ENCODE results near the gene SPPL3. TPM values are rescaled to one million over a fixed set of nuclear protein-coding genes. Genes with fewer than 3 reads are reported as not detected.
A peak's percentile ranks its signal among the peaks of the same experiment; 100 is the strongest.

Gene SPPL3
- total RNA-seq, 1 donor from 2014 or later: 48.9 TPM

- TF ChIP-seq, protein P1, sequence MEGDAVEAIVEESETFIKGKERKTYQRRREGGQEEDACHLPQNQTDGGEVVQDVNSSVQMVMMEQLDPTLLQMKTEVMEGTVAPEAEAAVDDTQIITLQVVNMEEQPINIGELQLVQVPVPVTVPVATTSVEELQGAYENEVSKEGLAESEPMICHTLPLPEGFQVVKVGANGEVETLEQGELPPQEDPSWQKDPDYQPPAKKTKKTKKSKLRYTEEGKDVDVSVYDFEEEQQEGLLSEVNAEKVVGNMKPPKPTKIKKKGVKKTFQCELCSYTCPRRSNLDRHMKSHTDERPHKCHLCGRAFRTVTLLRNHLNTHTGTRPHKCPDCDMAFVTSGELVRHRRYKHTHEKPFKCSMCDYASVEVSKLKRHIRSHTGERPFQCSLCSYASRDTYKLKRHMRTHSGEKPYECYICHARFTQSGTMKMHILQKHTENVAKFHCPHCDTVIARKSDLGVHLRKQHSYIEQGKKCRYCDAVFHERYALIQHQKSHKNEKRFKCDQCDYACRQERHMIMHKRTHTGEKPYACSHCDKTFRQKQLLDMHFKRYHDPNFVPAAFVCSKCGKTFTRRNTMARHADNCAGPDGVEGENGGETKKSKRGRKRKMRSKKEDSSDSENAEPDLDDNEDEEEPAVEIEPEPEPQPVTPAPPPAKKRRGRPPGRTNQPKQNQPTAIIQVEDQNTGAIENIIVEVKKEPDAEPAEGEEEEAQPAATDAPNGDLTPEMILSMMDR (IDR thresholded peaks at IDR 0.05): no peak
- no peak for TF ChIP-seq POLR2AphosphoS5 (IDR thresholded peaks at IDR 0.05; ENCODE audit: insufficient read depth in 1 of 2, low read depth in 1 of 2)
- TF ChIP-seq POLR2A (IDR thresholded peaks at IDR 0.05): no peak
- no peak overlapping the region for H3K4me3 ChIP-seq
- DNase-seq (ENCODE audit: extremely low spot score in 2 of 2): no peak
- peaks cover 8% of the 10 kb centered on the region for H3K4me1 ChIP-seq
- no peak overlapping the region for H3K27ac ChIP-seq
- no peaks in the 10 kb centered on the region for H3K27me3 ChIP-seq
- H3K36me3 ChIP-seq: no peaks in the 10 kb centered on the region
- H3K9me3 ChIP-seq: no peaks in the 10 kb centered on the region
- intact Hi-C loops (cut with DNase I): no loop called here
Observed at GRCh38 chr12:120921637-120922036, 17.5 kb upstream of the SPPL3 start.

DNA sequence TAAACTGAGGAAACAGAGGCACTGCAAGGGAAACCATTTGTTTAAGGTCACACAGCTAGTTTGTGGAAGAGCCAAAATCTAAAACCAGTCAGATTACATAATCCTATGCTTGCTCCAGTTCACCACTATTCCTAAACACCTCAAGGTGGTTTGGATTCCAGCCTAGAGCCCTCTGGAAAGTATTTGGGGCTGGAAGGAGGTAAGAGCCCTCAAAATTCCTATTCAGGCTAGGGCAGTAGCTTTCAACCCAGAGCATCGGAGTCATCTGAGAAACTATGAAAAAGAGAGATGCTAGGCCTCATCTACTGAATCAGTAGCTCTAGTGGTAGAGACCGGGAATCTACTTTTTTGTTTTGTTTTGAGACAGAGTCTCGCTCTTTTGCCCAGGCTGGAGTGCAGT is 16.0 kb upstream of the SPPL3 start:
- Histone ChIP-seq H3K4me3 (no peak overlapping the region), H3K27me3 (no peaks in the 10 kb centered on the region), H3K4me1 (peaks cover 4% of the 10 kb centered on the region), H3K36me3 (no peaks in the 10 kb centered on the region), H3K9me3 (no peaks in the 10 kb centered on the region), H3K27ac (no peak overlapping the region)
- DNase-seq (ENCODE audit: extremely low spot score in 2 of 2): no peak
- no peak for TF ChIP-seq POLR2AphosphoS5 (IDR thresholded peaks at IDR 0.05; ENCODE audit: insufficient read depth in 1 of 2, low read depth in 1 of 2)
- no peak for TF ChIP-seq POLR2A (IDR thresholded peaks at IDR 0.05)
- TF ChIP-seq, protein P1 (IDR thresholded peaks at IDR 0.05): no peak
- intact Hi-C loops (cut with DNase I): no loop called here

GRCh38 chr12:120917748-120918147 is 13.6 kb upstream of the SPPL3 start:
- no peaks in the 10 kb centered on the region for H3K9me3 ChIP-seq
- no peaks in the 10 kb centered on the region for H3K4me1 ChIP-seq
- no peak for DNase-seq (ENCODE audit: extremely low spot score in 2 of 2)
- no peaks in the 10 kb centered on the region for H3K36me3 ChIP-seq
- H3K27ac ChIP-seq: no peak overlapping the region
- intact Hi-C loops (cut with DNase I): no loop called here
- H3K4me3 ChIP-seq: no peak overlapping the region
- H3K27me3 ChIP-seq: no peaks in the 10 kb centered on the region
- TF ChIP-seq POLR2AphosphoS5 (IDR thresholded peaks at IDR 0.05; ENCODE audit: insufficient read depth in 1 of 2, low read depth in 1 of 2): no peak
- TF ChIP-seq POLR2A (IDR thresholded peaks at IDR 0.05): no peak
- TF ChIP-seq, protein P1 (IDR thresholded peaks at IDR 0.05): no peak

DNA sequence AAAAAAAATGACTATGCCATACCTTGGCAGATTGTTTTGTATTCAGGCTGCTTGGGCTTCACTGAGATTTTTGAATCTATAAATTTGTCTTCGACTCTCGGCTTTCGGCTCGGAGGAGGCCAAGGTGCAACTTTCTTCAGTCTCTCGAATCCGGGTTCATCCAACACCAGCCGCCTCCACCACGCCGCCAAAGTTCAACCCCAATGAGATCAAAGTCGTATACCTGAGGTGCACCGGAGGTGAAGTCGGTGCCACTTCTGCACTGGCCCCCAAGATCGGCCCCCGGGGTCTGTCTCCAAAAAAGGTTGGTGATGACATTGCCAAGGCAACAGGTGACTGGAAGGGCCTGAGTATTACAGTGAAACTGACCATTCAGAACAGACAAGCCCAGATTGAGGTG is 12.4 kb upstream of the SPPL3 start:
- no peak overlapping the region for H3K4me3 ChIP-seq
- H3K27me3 ChIP-seq: no peaks in the 10 kb centered on the region
- TF ChIP-seq, protein P1 (IDR thresholded peaks at IDR 0.05): no peak
- TF ChIP-seq POLR2A (IDR thresholded peaks at IDR 0.05): no peak
- H3K27ac ChIP-seq: no peak overlapping the region
- intact Hi-C loops (cut with DNase I): no loop called here
- H3K4me1 ChIP-seq: no peaks in the 10 kb centered on the region
- H3K9me3 ChIP-seq: no peaks in the 10 kb centered on the region
- H3K36me3 ChIP-seq: no peaks in the 10 kb centered on the region
- DNase-seq (ENCODE audit: extremely low spot score in 2 of 2): no peak

GRCh38 chr12:120914794-120915193 is 10.6 kb upstream of the SPPL3 start:
- intact Hi-C loops (cut with DNase I): no loop called here
- no peaks in the 10 kb centered on the region for H3K36me3 ChIP-seq
- no peaks in the 10 kb centered on the region for H3K9me3 ChIP-seq
- no peak overlapping the region for H3K27ac ChIP-seq
- H3K4me3 ChIP-seq: no peak overlapping the region
- no peaks in the 10 kb centered on the region for H3K4me1 ChIP-seq
- no peak for DNase-seq (ENCODE audit: extremely low spot score in 2 of 2)
- TF ChIP-seq POLR2A (IDR thresholded peaks at IDR 0.05) (no peak), POLR2AphosphoS5 (IDR thresholded peaks at IDR 0.05; ENCODE audit: insufficient read depth in 1 of 2, low read depth in 1 of 2) (peak in 1 of 2 donors; percentile 51)
- TF ChIP-seq, protein P1 (IDR thresholded peaks at IDR 0.05): no peak
- no peaks in the 10 kb centered on the region for H3K27me3 ChIP-seq
